Measurements from ENCODE around the gene CST11.
A peak's percentile ranks its signal among the peaks of the same experiment; 100 is the strongest.

The CST11 gene

GRCh38 chr20:23449421-23449820 is 3.3 kb downstream of the CST11 start:
- H3K4me3 ChIP-seq (ENCODE audit: low read depth, low read length) = no peak overlapping the region
- no peak for TF ChIP-seq CTCF (IDR thresholded peaks at IDR 0.05; ENCODE audit: low read depth, low read length, missing control alignments)
- DNase-seq (ENCODE audit: low read depth) = no peak
- in situ Hi-C loops (cut with HindIII; ENCODE audit: low sequenced_read_pairs) = no loop called here

DNA sequence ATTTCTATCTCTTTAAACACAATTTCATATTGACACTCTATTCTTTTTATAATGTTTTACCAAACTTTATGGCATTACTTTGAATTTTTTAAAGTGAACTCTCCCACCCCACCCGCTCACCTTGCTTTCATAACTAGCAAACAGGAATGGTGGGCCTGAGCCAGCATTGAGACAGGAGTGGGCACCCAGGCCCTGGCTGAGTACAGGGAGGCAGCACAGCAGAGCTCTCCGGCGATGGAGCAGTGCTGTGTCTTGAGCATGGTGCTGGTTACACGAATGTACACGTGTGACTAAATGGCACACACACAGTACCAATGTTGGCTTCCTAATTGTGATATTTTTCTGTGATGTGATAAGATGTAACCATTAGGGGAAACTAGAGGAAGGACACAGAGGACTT is 4.5 kb downstream of the CST11 start:
- no peak for DNase-seq (ENCODE audit: low read depth)
- no peak for TF ChIP-seq CTCF (IDR thresholded peaks at IDR 0.05; ENCODE audit: low read depth, low read length, missing control alignments)
- no peak overlapping the region for H3K4me3 ChIP-seq (ENCODE audit: low read depth, low read length)
- in situ Hi-C loops (cut with HindIII; ENCODE audit: low sequenced_read_pairs) = no loop called here

DNA sequence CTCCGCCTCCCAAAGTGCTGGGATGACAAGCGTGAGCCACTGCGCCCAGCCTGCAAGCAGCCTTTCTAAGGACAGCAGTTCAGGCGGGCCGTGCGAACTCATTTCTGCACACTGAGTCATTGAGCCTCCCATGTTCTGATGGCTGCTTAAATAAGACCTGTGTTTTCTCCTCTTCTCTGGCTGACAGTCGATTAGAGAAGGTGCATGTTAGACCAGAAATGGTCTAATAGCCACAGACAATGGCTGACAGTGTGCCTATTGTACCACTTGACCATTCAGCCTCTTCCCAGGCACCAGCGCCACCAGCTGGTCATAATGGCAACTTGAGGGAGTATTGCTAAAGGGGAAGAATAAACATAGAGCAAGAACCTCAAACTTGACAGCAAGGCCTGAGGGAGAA is 6.2 kb downstream of the CST11 start:
- in situ Hi-C loops (cut with HindIII; ENCODE audit: low sequenced_read_pairs) = no loop called here
- H3K4me3 ChIP-seq (ENCODE audit: low read depth, low read length) = no peak overlapping the region
- no peak for DNase-seq (ENCODE audit: low read depth)
- peak; percentile 57 for TF ChIP-seq CTCF (IDR thresholded peaks at IDR 0.05; ENCODE audit: low read depth, low read length, missing control alignments)

DNA sequence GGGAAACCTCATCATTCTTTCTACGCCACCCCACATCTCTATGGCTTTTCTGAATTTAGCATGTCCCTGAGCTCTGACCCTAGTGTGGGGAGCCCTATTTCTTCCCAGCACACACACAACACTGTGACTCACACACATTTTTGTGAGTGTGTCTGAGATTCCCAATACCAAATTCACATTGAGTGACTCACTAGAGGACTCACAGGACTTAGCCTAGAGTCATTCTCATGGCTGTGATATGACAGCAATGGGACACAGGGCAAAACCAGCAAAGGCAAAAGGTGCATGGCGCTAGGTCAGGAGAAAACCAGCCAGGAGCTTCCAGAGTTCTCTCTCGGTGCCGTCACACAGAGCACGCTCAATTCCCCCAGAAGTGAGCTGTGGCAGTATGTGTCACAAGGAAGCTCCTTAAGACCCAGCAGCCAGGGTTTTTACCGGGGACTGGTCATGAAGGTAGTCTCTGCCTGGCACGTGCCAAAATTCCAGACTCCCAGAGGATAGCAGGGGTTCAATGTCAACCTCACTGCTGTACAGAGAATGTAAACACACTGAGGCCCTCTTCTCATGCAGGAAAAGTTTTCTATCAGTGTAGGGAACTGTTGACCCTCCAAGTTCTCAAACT is 7.0 kb downstream of the CST11 start:
- in situ Hi-C loops (cut with HindIII; ENCODE audit: low sequenced_read_pairs) = no loop called here
- H3K4me3 ChIP-seq (ENCODE audit: low read depth, low read length) = no peak overlapping the region
- no peak for TF ChIP-seq CTCF (IDR thresholded peaks at IDR 0.05; ENCODE audit: low read depth, low read length, missing control alignments)
- DNase-seq (ENCODE audit: low read depth) = no peak

GRCh38 chr20:23444859-23445258 is 7.8 kb downstream of the CST11 start:
- DNase-seq (ENCODE audit: low read depth) = no peak
- no peak for TF ChIP-seq CTCF (IDR thresholded peaks at IDR 0.05; ENCODE audit: low read depth, low read length, missing control alignments)
- in situ Hi-C loops (cut with HindIII; ENCODE audit: low sequenced_read_pairs) = no loop called here
- H3K4me3 ChIP-seq (ENCODE audit: low read depth, low read length) = no peak overlapping the region

GRCh38 chr20:23442436-23442835 is 10.2 kb downstream of the CST11 start:
- no peak overlapping the region for H3K4me3 ChIP-seq (ENCODE audit: low read depth, low read length)
- in situ Hi-C loops (cut with HindIII; ENCODE audit: low sequenced_read_pairs) = no loop called here
- no peak for DNase-seq (ENCODE audit: low read depth)
- no peak for TF ChIP-seq CTCF (IDR thresholded peaks at IDR 0.05; ENCODE audit: low read depth, low read length, missing control alignments)

Measured in astrocyte of the cerebellum (primary cell).